KMS-11 (cell line): ENCODE measurements around the gene BMPR1A.

Experiments used
- H2AFZ ChIP-seq: fragments of 200-600 bp; sonication (generic); 2 replicates; pipeline ENCODE4 v1.6.1; 2016; ENCODE audit warnings: antibody characterized with exemption, mixed run types, low read depth
- H3K27ac ChIP-seq: fragments of 200-600 bp; sonication (generic); 2 replicates; pipeline ENCODE4 v1.6.1; 2016; ENCODE audit warnings: mild to moderate bottlenecking, mixed run types
- H3K27me3 ChIP-seq: fragments of 200-600 bp; sonication (generic); 2 replicates; pipeline ENCODE4 v1.6.1; 2017; ENCODE audit warnings: mild to moderate bottlenecking, low read depth, mixed run types, moderate library complexity; ENCODE audit not compliant: insufficient read depth
- H3K36me3 ChIP-seq: fragments of 200-600 bp; sonication (generic); 2 replicates; pipeline ENCODE4 v1.6.1; 2017; ENCODE audit warnings: mild to moderate bottlenecking, mixed run types; ENCODE audit not compliant: insufficient read depth
- H3K4me1 ChIP-seq: fragments of 200-600 bp; sonication (generic); 2 replicates; pipeline ENCODE4 v1.6.1; 2016; ENCODE audit warnings: mild to moderate bottlenecking, low read depth, mixed run types; ENCODE audit not compliant: poor library complexity, severe bottlenecking
- H3K4me2 ChIP-seq: fragments of 200-600 bp; sonication (generic); 2 replicates; pipeline ENCODE4 v1.7.0; 2016; ENCODE audit warnings: mild to moderate bottlenecking, mixed run types
- H3K4me3 ChIP-seq: fragments of 200-600 bp; sonication (generic); IDR thresholded peaks from 2 replicates; pipeline ENCODE4 v1.6.1; 2017; ENCODE audit warnings: low read depth, low read length, mixed read lengths; ENCODE audit not compliant: insufficient read depth
- H3K79me2 ChIP-seq: fragments of 200-600 bp; sonication (generic); 2 replicates; pipeline ENCODE4 v1.6.1; 2016; ENCODE audit warnings: low read depth, mixed run types; ENCODE audit not compliant: insufficient read depth
- H3K9ac ChIP-seq: fragments of 200-600 bp; sonication (generic); 2 replicates; pipeline ENCODE4 v1.6.1; 2016; ENCODE audit warnings: mild to moderate bottlenecking, mixed run types
- H4K20me1 ChIP-seq: fragments of 200-600 bp; sonication (generic); 2 replicates; pipeline ENCODE4 v1.6.1; 2016; ENCODE audit warnings: mild to moderate bottlenecking, mixed run types; ENCODE audit not compliant: insufficient read depth
- CTCF ChIP-seq: fragments of 200-600 bp; sonication (generic); conservative IDR thresholded peaks from 2 replicates; pipeline ENCODE4 v1.6.1; 2017; ENCODE audit warnings: low read depth, mild to moderate bottlenecking, antibody characterized with exemption, low read length, moderate library complexity, mixed read lengths

The BMPR1A gene

GRCh38 chr10:86837663-86838062 is 81.2 kb downstream of the BMPR1A start:
- no peaks in the 10 kb centered on the region for H3K79me2 ChIP-seq
- no peaks in the 10 kb centered on the region for H3K4me1 ChIP-seq
- H3K36me3 ChIP-seq = no peaks in the 10 kb centered on the region
- H2AFZ ChIP-seq = no peak overlapping the region
- H3K4me2 ChIP-seq = no peak overlapping the region
- no peak for TF ChIP-seq CTCF
- no peaks in the 10 kb centered on the region for H4K20me1 ChIP-seq
- no peak overlapping the region for H3K27ac ChIP-seq
- no peak overlapping the region for H3K9ac ChIP-seq
- H3K4me3 ChIP-seq = no peak overlapping the region
- no peaks in the 10 kb centered on the region for H3K27me3 ChIP-seq

GRCh38 chr10:86840498-86840897 is 84.1 kb downstream of the BMPR1A start:
- Histone ChIP-seq H2AFZ (no peak overlapping the region), H3K4me1 (no peaks in the 10 kb centered on the region), H4K20me1 (no peaks in the 10 kb centered on the region), H3K27ac (no peak overlapping the region), H3K36me3 (no peaks in the 10 kb centered on the region), H3K4me3 (no peak overlapping the region), H3K27me3 (no peaks in the 10 kb centered on the region), H3K79me2 (no peaks in the 10 kb centered on the region), H3K9ac (no peak overlapping the region), H3K4me2 (no peak overlapping the region)
- TF ChIP-seq CTCF = no peak

GRCh38 chr10:86846088-86846487 is 89.7 kb downstream of the BMPR1A start:
- H3K79me2 ChIP-seq = no peaks in the 10 kb centered on the region
- no peak overlapping the region for H3K27ac ChIP-seq
- no peak for TF ChIP-seq CTCF
- no peaks in the 10 kb centered on the region for H3K36me3 ChIP-seq
- no peaks in the 10 kb centered on the region for H3K27me3 ChIP-seq
- H4K20me1 ChIP-seq = no peaks in the 10 kb centered on the region
- H3K4me3 ChIP-seq = no peak overlapping the region
- no peak overlapping the region for H2AFZ ChIP-seq
- no peaks in the 10 kb centered on the region for H3K4me1 ChIP-seq
- H3K9ac ChIP-seq = no peak overlapping the region
- no peak overlapping the region for H3K4me2 ChIP-seq

- Histone ChIP-seq H3K27me3 (no peaks in the 10 kb centered on the region), H2AFZ (no peak overlapping the region), H3K27ac (no peak overlapping the region), H3K4me1 (no peaks in the 10 kb centered on the region), H3K79me2 (no peaks in the 10 kb centered on the region), H4K20me1 (no peaks in the 10 kb centered on the region), H3K4me2 (no peak overlapping the region), H3K36me3 (no peaks in the 10 kb centered on the region), H3K4me3 (no peak overlapping the region), H3K9ac (no peak overlapping the region)
- TF ChIP-seq CTCF = no peak
Observed at GRCh38 chr10:86848747-86849146, 92.3 kb downstream of the BMPR1A start.
